ENCODE results near the gene DNM3.

The DNM3 gene

GRCh38 chr1:172421974-172422604, 580.8 kb downstream of the DNM3 start:
- DNase-seq (ENCODE audit: low read depth) = no peak
- no peak for TF ChIP-seq CTCF (IDR thresholded peaks at IDR 0.05; ENCODE audit: insufficient read depth, low read depth, low read length, missing control alignments)
- no peak overlapping the region for H3K4me3 ChIP-seq (ENCODE audit: low read depth, low read length)

- no peak for DNase-seq (ENCODE audit: low read depth)
- no peak for TF ChIP-seq CTCF (IDR thresholded peaks at IDR 0.05; ENCODE audit: insufficient read depth, low read depth, low read length, missing control alignments)
- H3K4me3 ChIP-seq (ENCODE audit: low read depth, low read length) = no peak overlapping the region
Observed at GRCh38 chr1:172423336-172423735, 582.0 kb downstream of the DNM3 start.

- no peak overlapping the region for H3K4me3 ChIP-seq (ENCODE audit: low read depth, low read length)
- TF ChIP-seq CTCF (IDR thresholded peaks at IDR 0.05; ENCODE audit: insufficient read depth, low read depth, low read length, missing control alignments) = no peak
- DNase-seq (ENCODE audit: low read depth) = no peak
Observed at GRCh38 chr1:172425339-172425738, 584.0 kb downstream of the DNM3 start.

- no peak overlapping the region for H3K4me3 ChIP-seq (ENCODE audit: low read depth, low read length)
- no peak for DNase-seq (ENCODE audit: low read depth)
- no peak for TF ChIP-seq CTCF (IDR thresholded peaks at IDR 0.05; ENCODE audit: insufficient read depth, low read depth, low read length, missing control alignments)
Observed at GRCh38 chr1:172427191-172427590, 585.9 kb downstream of the DNM3 start.

GRCh38 chr1:172429331-172430127, 588.2 kb downstream of the DNM3 start:
- H3K4me3 ChIP-seq (ENCODE audit: low read depth, low read length) = no peak overlapping the region
- peak; percentile 42 for TF ChIP-seq CTCF (IDR thresholded peaks at IDR 0.05; ENCODE audit: insufficient read depth, low read depth, low read length, missing control alignments)
- DNase-seq (ENCODE audit: low read depth) = peak; percentile 72

GRCh38 chr1:172430128-172430454, 588.8 kb downstream of the DNM3 start:
- H3K4me3 ChIP-seq (ENCODE audit: low read depth, low read length) = no peak overlapping the region
- no peak for TF ChIP-seq CTCF (IDR thresholded peaks at IDR 0.05; ENCODE audit: insufficient read depth, low read depth, low read length, missing control alignments)
- no peak for DNase-seq (ENCODE audit: low read depth)
